ENCODE results near the gene CTNNA3. TPM values are rescaled to one million over a fixed set of nuclear protein-coding genes. Genes with fewer than 3 reads are reported as not detected.

The CTNNA3 gene
- total and polyA plus RNA-seq, 2 of the 4 experiments (the other 2 are of a cell fraction): 0.19 to 0.90 TPM

- no peaks in the 10 kb centered on the region for H4K20me1 ChIP-seq (ENCODE audit: insufficient read depth, low read length)
- intact Hi-C loops (cut with micrococcal nuclease) (no loop called here), dilution Hi-C loops (cut with HindIII; ENCODE audit: low sequenced_read_pairs, unreplicated experiment) (no loop called here), in situ Hi-C loops (cut with MboI; ENCODE audit: low sequenced_read_pairs) (no loop called here)
- no peak overlapping the region for H3K4me2 ChIP-seq (ENCODE audit: low read depth, low read length)
- no peak overlapping the region for H2AK9ac ChIP-seq (replicated peaks; ENCODE audit: low read depth, low read length, poor library complexity)
- no peak overlapping the region for H3K4ac ChIP-seq (ENCODE audit: low read depth, low read length)
- no peak overlapping the region for H2AK5ac ChIP-seq (ENCODE audit: low read depth, low read length)
- H3K9me3 ChIP-seq (ENCODE audit: control insufficient read depth, insufficient read depth, low read length): no peaks in the 10 kb centered on the region
- H4K8ac ChIP-seq (ENCODE audit: low read depth in 2 of 2, low read length in 2 of 2): no peak overlapping the region
- no peak overlapping the region for H2AFZ ChIP-seq (replicated peaks; ENCODE audit: low read length, poor library complexity)
- H3K36me3 ChIP-seq (ENCODE audit: control insufficient read depth, insufficient read depth, low read length): no peaks in the 10 kb centered on the region
- no peak overlapping the region for H3K14ac ChIP-seq (replicated peaks; ENCODE audit: low read depth, low read length)
- no peak overlapping the region for H3K23ac ChIP-seq (ENCODE audit: low read depth, low read length)
- no peak overlapping the region for H2BK15ac ChIP-seq (ENCODE audit: low read depth, low read length)
- WGBS, 2 experiments (ENCODE audit: extremely low coverage in 2 of 2, insufficient read length in 1 of 2): no CpG with 5 or more reads among the region's 1 CpG
- H2BK20ac ChIP-seq (ENCODE audit: low read depth, low read length): no peak overlapping the region
- no peak overlapping the region for H3K56ac ChIP-seq (ENCODE audit: extremely low read depth, insufficient read depth, low read length)
- DNase-seq (no peak), ATAC-seq (ENCODE audit: low read depth) (no peak)
- no peak overlapping the region for H3K9ac ChIP-seq (ENCODE audit: low read depth, low read length)
- H3K27me3 ChIP-seq (ENCODE audit: control insufficient read depth, insufficient read depth, low read length): no peaks in the 10 kb centered on the region
- POLR2A ChIA-PET (ENCODE audit: unreplicated experiment): no interaction called here
- no peaks in the 10 kb centered on the region for H3K79me1 ChIP-seq (ENCODE audit: low read depth in 1 of 2, low read length in 2 of 2)
- H2BK120ac ChIP-seq (ENCODE audit: low read depth, low read length): no peak overlapping the region
- no peak overlapping the region for H3K27ac ChIP-seq (ENCODE audit: insufficient read depth, low read length)
- CTCF ChIA-PET: no interaction called here
- no peak overlapping the region for H3K4me3 ChIP-seq (ENCODE audit: insufficient read depth, low read depth, low read length)
- BruUV-seq (replicated peaks): no TSS peak
- TF ChIP-seq RCOR1 (IDR thresholded peaks at IDR 0.05; ENCODE audit: insufficient replicate concordance, low read length) (no peak), POLR2A (IDR thresholded peaks at IDR 0.05; ENCODE audit: low read depth, low read length) (no peak), NFE2L2 (IDR thresholded peaks at IDR 0.05; ENCODE audit: low read depth, low read length) (no peak), CHD1 (IDR thresholded peaks at IDR 0.05; ENCODE audit: low read depth, low read length) (no peak), RFX5 (IDR thresholded peaks at IDR 0.05; ENCODE audit: low read depth, low read length) (no peak), MAZ (IDR thresholded peaks at IDR 0.05; ENCODE audit: borderline replicate concordance, low read depth, low read length) (no peak), SMC3 (IDR thresholded peaks at IDR 0.05; ENCODE audit: low read depth, low read length) (no peak), USF2 (IDR thresholded peaks at IDR 0.05; ENCODE audit: low read depth, low read length) (no peak), ELK1 (IDR thresholded peaks at IDR 0.05; ENCODE audit: borderline replicate concordance, low read depth, low read length) (no peak), RAD21 (IDR thresholded peaks at IDR 0.05; ENCODE audit: low read length) (no peak), CEBPB (IDR thresholded peaks at IDR 0.05; ENCODE audit: low read depth, low read length) (no peak), FOS (IDR thresholded peaks at IDR 0.05; ENCODE audit: low read depth, low read length) (no peak), CTCF (conservative IDR thresholded peaks at IDR 0.05; ENCODE audit: low read depth, low read length) (no peak), BHLHE40 (IDR thresholded peaks at IDR 0.05; ENCODE audit: low read depth, low read length) (no peak)
- H3K18ac ChIP-seq (ENCODE audit: low read depth, low read length): no peak overlapping the region
- no peaks in the 10 kb centered on the region for H3K4me1 ChIP-seq (ENCODE audit: control insufficient read depth, insufficient read depth, low read length)
- H3K9me1 ChIP-seq (ENCODE audit: insufficient read depth, low read length): no peaks in the 10 kb centered on the region
- H2BK5ac ChIP-seq (ENCODE audit: low read depth, low read length, poor library complexity, severe bottlenecking): no peak overlapping the region
- no peak overlapping the region for H4K5ac ChIP-seq (ENCODE audit: low read depth, low read length)
- no peak overlapping the region for H4K91ac ChIP-seq (ENCODE audit: insufficient read depth, low read depth, low read length)
These were observed 714.0 kb downstream of the CTNNA3 start for GRCh38 chr10:66982053-66982420.
